HG03159 (cell line): Measurements from ENCODE around the gene NOSTRIN.
"Not testable (repeated sequence)": the region's sequence is repeated elsewhere in the genome, so short reads cannot be mapped to it uniquely, and the experiment has no call there.

Experiments
- ATAC-seq: cut with Tn5 transposase; IDR thresholded peaks from one replicate; pipeline ENCODE4 v1.9.1; 2021; ENCODE audit warnings: mild to moderate bottlenecking, moderate library complexity; ENCODE audit not compliant: unreplicated experiment

Gene NOSTRIN

GRCh38 chr2:168789776-168790175 lies 12.7 kb upstream of the NOSTRIN start:
- ATAC-seq: no peak

- no peak for ATAC-seq
These were observed 12.1 kb upstream of the NOSTRIN start for GRCh38 chr2:168790226-168790902.

- not testable (repeated sequence) for ATAC-seq
These were observed 11.3 kb upstream of the NOSTRIN start for GRCh38 chr2:168791140-168791539.

- no peak for ATAC-seq
These were observed 8.8 kb upstream of the NOSTRIN start for GRCh38 chr2:168793596-168793995.

- ATAC-seq: no peak
These were observed 7.5 kb upstream of the NOSTRIN start for GRCh38 chr2:168794968-168795367.

GRCh38 chr2:168796090-168796577 lies 6.3 kb upstream of the NOSTRIN start:
- ATAC-seq: no peak

- ATAC-seq: no peak
These were observed 5.7 kb upstream of the NOSTRIN start for GRCh38 chr2:168796583-168797285.

GRCh38 chr2:168797286-168797655 lies 5.2 kb upstream of the NOSTRIN start:
- ATAC-seq: no peak

GRCh38 chr2:168798076-168798887 lies 4.2 kb upstream of the NOSTRIN start:
- no peak for ATAC-seq

- ATAC-seq: no peak
These were observed 3.5 kb upstream of the NOSTRIN start for GRCh38 chr2:168798888-168799410.

- ATAC-seq: no peak
These were observed 966 bp upstream of the NOSTRIN start for GRCh38 chr2:168801471-168801870.

- ATAC-seq: no peak
These were observed 655 bp downstream of the NOSTRIN start for GRCh38 chr2:168802859-168803725.

- no peak for ATAC-seq
These were observed 1.8 kb downstream of the NOSTRIN start for GRCh38 chr2:168804214-168804613.

GRCh38 chr2:168805615-168806014 lies 3.2 kb downstream of the NOSTRIN start:
- no peak for ATAC-seq

GRCh38 chr2:168809537-168809936 lies 7.1 kb downstream of the NOSTRIN start:
- no peak for ATAC-seq

GRCh38 chr2:168810235-168810634 lies 7.8 kb downstream of the NOSTRIN start:
- no peak for ATAC-seq

- no peak for ATAC-seq
These were observed 9.3 kb downstream of the NOSTRIN start for GRCh38 chr2:168811696-168812095.

- ATAC-seq: no peak
These were observed 11.6 kb downstream of the NOSTRIN start for GRCh38 chr2:168814046-168814445.

GRCh38 chr2:168814939-168815907 lies 12.8 kb downstream of the NOSTRIN start:
- ATAC-seq: no peak
